Gastrocnemius medialis (tissue), 4 donors: Measurements from ENCODE around the gene CASKIN1. TPM values are rescaled to one million over a fixed set of nuclear protein-coding genes. Genes with fewer than 3 reads are reported as not detected.

ENCODE experiments used
- ATAC-seq, 2 donors: fragments of 150-250 bp; one replicate each; pipeline ENCODE4 v1.9.1; 2016
- DNase-seq, 2 donors: peaks; one replicate each; pipeline ENCODE4 v3.0.0-alpha.2; 2019
- H3K27ac ChIP-seq, 4 donors: fragments of 200-600 bp; sonication (generic); 1 replicate in 1 of 4; 2 replicates in 3 of 4; pipeline ENCODE4 v1.5.1; 2016 to 2018; ENCODE audit warnings: mild to moderate bottlenecking in 2 of 4, moderate library complexity in 1 of 4
- H3K27me3 ChIP-seq, 3 donors: fragments of 200-600 bp; sonication (generic) in 2 of 3; 1 replicate in 1 of 3; 2 replicates in 2 of 3; pipeline versions ENCODE4 v1.5.1 to v1.6.0; 2016 to 2019; ENCODE audit warnings: mild to moderate bottlenecking in 1 of 3, moderate library complexity in 1 of 3
- H3K36me3 ChIP-seq, 2 donors: fragments of 200-600 bp; sonication (generic) in 1 of 2; one replicate each; pipeline ENCODE4 v1.5.1; 2017 to 2018
- H3K4me1 ChIP-seq, 2 donors: fragments of 200-600 bp; sonication (generic) in 1 of 2; one replicate each; pipeline ENCODE4 v1.5.1; 2016 to 2017; ENCODE audit warnings: mild to moderate bottlenecking in 2 of 2
- H3K4me3 ChIP-seq, 4 donors: fragments of 200-600 bp; sonication (generic) in 3 of 4; 1 replicate in 1 of 4; 2 replicates in 3 of 4; pipeline ENCODE4 v1.5.1; 2016 to 2019; ENCODE audit warnings: mild to moderate bottlenecking in 2 of 4
- H3K9me3 ChIP-seq, 3 donors: fragments of 200-600 bp; sonication (generic) in 2 of 3; 1 replicate in 1 of 3; 2 replicates in 2 of 3; pipeline ENCODE4 v1.5.1; 2016 to 2019
- CTCF ChIP-seq, 5 experiments: fragments of 450-650 bp in 3 of 5; fragments of 200-600 bp in 2 of 5; sonication (generic) in 2 of 5; IDR thresholded peaks in 4 of 5; conservative IDR thresholded peaks in 1 of 5; 1 replicate in 4 of 5; 2 replicates in 1 of 5; pipeline ENCODE4 v1.5.1; 2016 to 2019; ENCODE audit warnings: antibody characterized with exemption in 5 of 5, mild to moderate bottlenecking in 3 of 5, moderate library complexity in 3 of 5
- POLR2A ChIP-seq, 2 donors: fragments of 450-650 bp; IDR thresholded peaks; one replicate each; pipeline ENCODE4 v1.6.1; 2017; ENCODE audit warnings: antibody characterized with exemption in 2 of 2, mild to moderate bottlenecking in 2 of 2, moderate library complexity in 2 of 2
- in situ Hi-C, 4 donors: fragments of 200-750 bp; cut with MboI; loops; one replicate each; pipeline versions ENCODE4 v1.15.0 to v1.8.0; 2017; ENCODE audit warnings: low sequenced_read_pairs in 4 of 4
- intact Hi-C: fragments of 100-400 bp; cut with DNase I; formaldehyde crosslinking; loops from one replicate; pipeline ENCODE4 v1.15.1; 2023; ENCODE audit warnings: low total_unique reads
- total RNA-seq, 4 donors: library from RNA; depleted of rRNA; stranded (reverse); fragments of >200 nt; gene quantifications; one replicate each; pipeline versions ENCODE4 v1.1.0 to v1.2.3, GENCODE V29; 2016

Gene CASKIN1
- total RNA-seq, 4 donors from 2014 or later = 0.07 to 0.51 (median 0.10) TPM; not detected in 1

GRCh38 chr16:2232094-2232990 lies 35.9 kb upstream of the CASKIN1 start:
- in situ Hi-C loops = no loop called here
- no peak for DNase-seq
- H3K27me3 ChIP-seq = peaks cover 10 to 16% (median 14%) of the 10 kb centered on the region in 3 donors

GRCh38 chr16:2231016-2231931 lies 34.9 kb upstream of the CASKIN1 start:
- no peak overlapping the region for H3K27ac ChIP-seq
- H3K9me3 ChIP-seq = no peaks in the 10 kb centered on the region
- peaks cover 2 to 5% (median 3%) of the 10 kb centered on the region in 3 donors for H3K27me3 ChIP-seq
- TF ChIP-seq POLR2A (IDR thresholded peaks at IDR 0.05) (no peak), CTCF (IDR thresholded peaks at IDR 0.05 in 4 of 5, conservative IDR thresholded peaks at IDR 0.05 in 1 of 5) (no peak)
- ATAC-seq = no peak
- H3K36me3 ChIP-seq = peaks cover 0 to 78% of the 10 kb centered on the region in 2 donors
- no peak for DNase-seq
- intact Hi-C loops = no loop called here
- H3K4me1 ChIP-seq = peaks cover 3 to 5% of the 10 kb centered on the region in 2 donors
- H3K4me3 ChIP-seq = no peak overlapping the region
- in situ Hi-C loops = no loop called here

More at GRCh38 chr16:2232094-2232990, 35.9 kb upstream of the CASKIN1 start:
- Histone ChIP-seq H3K4me3 (no peak overlapping the region), H3K4me1 (peaks cover 13% of the 10 kb centered on the region in 2 donors), H3K36me3 (peaks cover 0 to 78% of the 10 kb centered on the region in 2 donors), H3K27ac (no peak overlapping the region), H3K9me3 (no peaks in the 10 kb centered on the region)
- intact Hi-C loops = no loop called here
- TF ChIP-seq CTCF (IDR thresholded peaks at IDR 0.05 in 4 of 5, conservative IDR thresholded peaks at IDR 0.05 in 1 of 5) (no peak), POLR2A (IDR thresholded peaks at IDR 0.05) (no peak)
- ATAC-seq = no peak

- no peak for TF ChIP-seq CTCF (IDR thresholded peaks at IDR 0.05 in 4 of 5, conservative IDR thresholded peaks at IDR 0.05 in 1 of 5)
- TF ChIP-seq POLR2A (IDR thresholded peaks at IDR 0.05) = no peak
- Histone ChIP-seq H3K4me3 (no peak overlapping the region), H3K27ac (no peak overlapping the region), H3K9me3 (no peaks in the 10 kb centered on the region), H3K36me3 (peaks cover 0 to 74% of the 10 kb centered on the region in 2 donors), H3K4me1 (no peaks in the 10 kb centered on the region), H3K27me3 (no peaks in the 10 kb centered on the region)
- in situ Hi-C loops (no loop called here), intact Hi-C loops (no loop called here)
- DNase-seq = no peak
- ATAC-seq = no peak
Measured at GRCh38 chr16:2230376-2230775, 34.0 kb upstream of the CASKIN1 start.

GRCh38 chr16:2229632-2230250 lies 33.3 kb upstream of the CASKIN1 start:
- Histone ChIP-seq H3K36me3 (peaks cover 0 to 67% of the 10 kb centered on the region in 2 donors), H3K27me3 (no peaks in the 10 kb centered on the region), H3K4me3 (no peak overlapping the region), H3K27ac (no peak overlapping the region), H3K9me3 (no peaks in the 10 kb centered on the region), H3K4me1 (peaks cover 2 to 5% of the 10 kb centered on the region in 2 donors)
- ATAC-seq (no peak), DNase-seq (no peak)
- TF ChIP-seq CTCF (IDR thresholded peaks at IDR 0.05 in 4 of 5, conservative IDR thresholded peaks at IDR 0.05 in 1 of 5) = no peak
- no peak for TF ChIP-seq POLR2A (IDR thresholded peaks at IDR 0.05)
- in situ Hi-C loops = no loop called here
- intact Hi-C loops = no loop called here
